ENCODE results near the gene EBI3. TPM values are rescaled to one million over a fixed set of nuclear protein-coding genes. Genes with fewer than 3 reads are reported as not detected.

Gene EBI3
- 1 to 10 TPM; 3.0 to 5.7 TPM for total RNA-seq

DNA sequence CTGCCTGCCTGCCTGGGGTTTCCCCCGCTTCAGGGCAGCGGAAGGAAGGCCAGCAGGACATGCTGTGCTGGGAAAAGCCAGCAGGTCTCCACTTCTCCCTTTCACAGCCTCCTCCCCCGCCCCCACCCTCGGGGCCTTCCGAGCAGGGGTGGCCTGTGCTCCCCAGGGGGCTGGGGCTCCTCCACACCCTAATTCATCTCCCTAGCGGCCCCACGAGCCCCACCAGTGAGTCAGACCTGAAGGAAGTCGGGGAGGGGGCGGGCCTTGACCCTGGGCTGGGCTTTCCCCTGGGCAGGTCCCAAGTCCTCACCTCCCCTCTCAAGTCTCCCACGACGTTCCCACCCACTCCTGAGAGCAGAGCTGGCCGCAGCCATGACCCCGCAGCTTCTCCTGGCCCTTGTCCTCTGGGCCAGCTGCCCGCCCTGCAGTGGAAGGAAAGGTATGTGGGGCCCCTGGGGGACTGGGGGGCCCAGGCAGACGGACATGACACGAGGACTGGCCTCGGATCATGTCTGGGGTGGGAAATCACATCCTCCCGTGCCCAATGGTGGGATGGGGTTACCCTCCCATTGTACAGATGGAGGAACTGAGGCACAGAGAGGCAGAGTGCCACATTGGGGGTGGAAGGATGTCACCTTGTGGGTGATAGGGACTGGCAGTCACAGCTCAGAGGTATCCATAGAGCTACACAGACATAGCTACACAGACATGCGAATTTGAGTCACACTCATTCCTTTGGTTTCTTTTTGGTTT is at the start of gene EBI3:
Gene EBI3, plus strand, starts transcription at position 345 of the 753 bp plus-strand sequence. Its CDS starts 28 bp downstream, at position 373.
- WGBS: 22% methylated on average over 19 of the region's 19 CpGs
- DNase-seq (ENCODE audit: low spot score): no peak
- Histone ChIP-seq H3K36me3 (no peaks in the 10 kb centered on the region), H3K4me3 (no peak within 1 kb of the TSS), H3K9me3 (no peaks in the 10 kb centered on the region), H3K27ac (no peak within 1 kb of the TSS), H3K27me3 (replicated peaks; ENCODE audit: insufficient read depth) (peaks cover 5% of the 10 kb centered on the region), H3K4me1 (replicated peaks) (no peaks in the 10 kb centered on the region)
- intact Hi-C loops (cut with DNase I): no loop called here
- TF ChIP-seq POLR2A (IDR thresholded peaks at IDR 0.05) (no peak), POLR2AphosphoS5 (IDR thresholded peaks at IDR 0.05) (no peak)
- TF ChIP-seq, protein P1, sequence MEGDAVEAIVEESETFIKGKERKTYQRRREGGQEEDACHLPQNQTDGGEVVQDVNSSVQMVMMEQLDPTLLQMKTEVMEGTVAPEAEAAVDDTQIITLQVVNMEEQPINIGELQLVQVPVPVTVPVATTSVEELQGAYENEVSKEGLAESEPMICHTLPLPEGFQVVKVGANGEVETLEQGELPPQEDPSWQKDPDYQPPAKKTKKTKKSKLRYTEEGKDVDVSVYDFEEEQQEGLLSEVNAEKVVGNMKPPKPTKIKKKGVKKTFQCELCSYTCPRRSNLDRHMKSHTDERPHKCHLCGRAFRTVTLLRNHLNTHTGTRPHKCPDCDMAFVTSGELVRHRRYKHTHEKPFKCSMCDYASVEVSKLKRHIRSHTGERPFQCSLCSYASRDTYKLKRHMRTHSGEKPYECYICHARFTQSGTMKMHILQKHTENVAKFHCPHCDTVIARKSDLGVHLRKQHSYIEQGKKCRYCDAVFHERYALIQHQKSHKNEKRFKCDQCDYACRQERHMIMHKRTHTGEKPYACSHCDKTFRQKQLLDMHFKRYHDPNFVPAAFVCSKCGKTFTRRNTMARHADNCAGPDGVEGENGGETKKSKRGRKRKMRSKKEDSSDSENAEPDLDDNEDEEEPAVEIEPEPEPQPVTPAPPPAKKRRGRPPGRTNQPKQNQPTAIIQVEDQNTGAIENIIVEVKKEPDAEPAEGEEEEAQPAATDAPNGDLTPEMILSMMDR (IDR thresholded peaks at IDR 0.05): no peak

GRCh38 chr19:4181053-4181508 is 48.2 kb upstream of the EBI3 start:
- Histone ChIP-seq H3K9me3 (no peaks in the 10 kb centered on the region), H3K4me1 (replicated peaks) (peaks cover 9% of the 10 kb centered on the region), H3K4me3 (no peak overlapping the region), H3K36me3 (peaks cover 0 to 4% of the 10 kb centered on the region in 2 donors), H3K27me3 (replicated peaks; ENCODE audit: insufficient read depth) (no peaks in the 10 kb centered on the region), H3K27ac (no peak overlapping the region)
- no peak for DNase-seq (ENCODE audit: low spot score)
- WGBS: 71% methylated on average over 2 of the region's 2 CpGs
- intact Hi-C loops (cut with DNase I): loop anchor here (5.0 kb wide), 1 partner anchor 199 kb away; no protein-coding TSS in a partner anchor
- no peak for TF ChIP-seq POLR2AphosphoS5 (IDR thresholded peaks at IDR 0.05)
- TF ChIP-seq POLR2A (IDR thresholded peaks at IDR 0.05): no peak
- TF ChIP-seq, protein P1 (IDR thresholded peaks at IDR 0.05): no peak

GRCh38 chr19:4182084-4182810 is 47.1 kb upstream of the EBI3 start, which contains the start of the genes ANKRD24 and SIRT6:
ANKRD24 (plus strand) TSS chr19:4182689; CDS start chr19:4186426, 3,737 bp downstream.
SIRT6 (minus strand) TSS chr19:4182563; CDS start chr19:4182539, 24 bp downstream.
- Histone ChIP-seq H3K27ac (peak within 1 kb of the TSS; percentile 78 to 83), H3K4me3 (peak within 1 kb of the TSS; percentile 92 to 96), H3K9me3 (no peaks in the 10 kb centered on the region), H3K4me1 (replicated peaks) (peaks cover 9% of the 10 kb centered on the region), H3K36me3 (peaks cover 0 to 3% of the 10 kb centered on the region in 2 donors), H3K27me3 (replicated peaks; ENCODE audit: insufficient read depth) (no peaks in the 10 kb centered on the region)
- TF ChIP-seq, protein P1 (IDR thresholded peaks at IDR 0.05): peak in 2 of 4 experiments; percentile 10 to 30
- TF ChIP-seq POLR2A (IDR thresholded peaks at IDR 0.05): peak; percentile 65
- peak; percentile 100 for TF ChIP-seq POLR2AphosphoS5 (IDR thresholded peaks at IDR 0.05)
- WGBS: under 1% methylated on average over 58 of the region's 58 CpGs
- intact Hi-C loops (cut with DNase I): loop anchor here (5.0 kb wide), 1 partner anchor 200 kb away; no protein-coding TSS in a partner anchor
- DNase-seq (ENCODE audit: low spot score): peak; percentile 95

DNA sequence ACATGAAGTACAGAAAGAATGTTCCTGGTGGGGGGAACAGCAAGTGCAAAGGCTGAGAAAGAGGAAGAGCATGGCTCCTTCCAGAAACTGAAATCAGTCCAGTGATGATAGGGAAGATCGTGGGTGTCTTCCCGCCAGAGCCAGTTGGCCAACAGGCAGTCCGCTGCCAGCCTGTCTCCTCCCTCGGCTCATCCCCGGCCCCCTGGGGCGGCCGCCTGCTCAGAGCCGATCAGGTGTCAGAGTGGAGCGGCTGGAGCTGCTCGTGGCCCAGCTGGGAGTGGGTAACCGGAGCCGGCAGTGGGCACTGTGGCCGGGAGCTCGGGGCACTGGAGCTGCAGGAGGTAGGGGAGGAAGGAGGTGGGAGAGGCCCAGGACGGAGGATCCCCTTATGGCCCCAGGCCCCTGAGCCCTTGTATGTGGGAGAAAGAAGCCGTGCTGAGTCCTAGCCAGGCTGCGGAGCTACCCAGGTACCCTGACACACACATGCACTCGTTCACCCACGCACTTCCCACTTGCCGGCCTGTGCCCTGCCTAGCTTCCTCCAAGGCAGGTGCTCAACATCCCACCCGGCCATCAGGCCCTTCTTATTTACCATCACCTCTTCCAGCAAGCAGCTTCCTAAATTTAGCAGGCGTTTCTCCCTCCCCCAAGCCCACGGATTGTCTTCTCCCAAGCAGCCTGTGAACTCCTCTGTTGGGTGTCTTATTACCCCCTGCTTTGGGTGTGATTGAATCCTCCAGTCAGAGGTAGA is 45.2 kb upstream of the EBI3 start:
- TF ChIP-seq, protein P1 (IDR thresholded peaks at IDR 0.05): no peak
- no peak for TF ChIP-seq POLR2A (IDR thresholded peaks at IDR 0.05)
- TF ChIP-seq POLR2AphosphoS5 (IDR thresholded peaks at IDR 0.05): no peak
- 45% methylated on average over 18 of the region's 23 CpGs for WGBS
- H3K9me3 ChIP-seq: no peaks in the 10 kb centered on the region
- no peaks in the 10 kb centered on the region for H3K36me3 ChIP-seq
- no peak for DNase-seq (ENCODE audit: low spot score)
- H3K27me3 ChIP-seq (replicated peaks; ENCODE audit: insufficient read depth): no peaks in the 10 kb centered on the region
- no peak overlapping the region for H3K4me3 ChIP-seq
- no peak overlapping the region for H3K27ac ChIP-seq
- intact Hi-C loops (cut with DNase I): loop anchor here (5.0 kb wide), 1 partner anchor 202 kb away; no protein-coding TSS in a partner anchor
- H3K4me1 ChIP-seq (replicated peaks): peaks cover 9% of the 10 kb centered on the region
